Measurements from ENCODE around the gene RAD51B. TPM values are rescaled to one million over a fixed set of nuclear protein-coding genes. Genes with fewer than 3 reads are reported as not detected.

RAD51B gene
- total RNA-seq, 2 donors from 2014 or later, result 9.3 to 12.1 TPM

DNA sequence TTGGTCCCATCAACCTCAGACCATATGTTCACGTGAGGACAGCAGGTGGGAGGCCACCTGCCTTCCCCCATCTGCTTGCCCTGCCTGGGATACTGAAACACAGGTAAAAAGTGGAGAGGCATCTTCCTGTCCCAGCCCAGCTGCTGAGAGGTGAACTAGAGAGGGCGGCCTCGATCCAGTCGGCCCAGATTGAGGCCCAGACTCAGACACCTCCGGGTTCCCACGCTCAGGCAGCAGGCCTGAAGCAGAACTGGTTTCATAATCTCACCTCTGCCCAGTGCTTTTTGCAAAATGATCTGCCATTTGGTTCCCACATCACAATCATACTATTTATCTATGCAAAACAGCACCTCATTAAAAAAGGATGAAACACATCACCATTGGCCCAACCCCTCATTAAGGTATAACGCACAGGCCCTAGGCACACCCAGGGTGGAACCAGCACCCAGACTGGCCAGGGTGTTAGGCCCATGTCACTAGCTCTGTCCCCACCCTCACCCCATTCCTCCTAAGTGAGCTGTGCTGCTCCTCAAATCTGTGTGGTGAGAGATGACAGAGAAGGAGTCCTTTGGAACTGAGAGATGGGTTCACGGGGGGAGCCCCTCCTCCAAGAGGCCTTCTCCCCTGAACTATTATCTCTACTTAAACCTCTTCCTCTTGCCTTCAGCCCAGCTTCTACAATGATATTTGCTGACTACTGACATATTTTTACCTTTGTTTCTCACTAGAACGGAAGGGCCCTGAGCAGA lies 892.2 kb downstream of the RAD51B start:
- DNase-seq (ENCODE audit: low spot score) (no peak), ATAC-seq (ENCODE audit: insufficient number of reproducible peaks, low FRiP score, low read depth) (no peak)
- Histone ChIP-seq H3K9me3 (no peaks in the 10 kb centered on the region), H3K36me3 (no peaks in the 10 kb centered on the region), H3K4me3 (no peak overlapping the region), H3K4me1 (ENCODE audit: control insufficient read depth in 1 of 2, low read depth in 2 of 2) (no peaks in the 10 kb centered on the region), H3K27me3 (replicated peaks; ENCODE audit: insufficient read depth) (no peaks in the 10 kb centered on the region), H3K27ac (no peak overlapping the region)
- TF ChIP-seq, protein P1, sequence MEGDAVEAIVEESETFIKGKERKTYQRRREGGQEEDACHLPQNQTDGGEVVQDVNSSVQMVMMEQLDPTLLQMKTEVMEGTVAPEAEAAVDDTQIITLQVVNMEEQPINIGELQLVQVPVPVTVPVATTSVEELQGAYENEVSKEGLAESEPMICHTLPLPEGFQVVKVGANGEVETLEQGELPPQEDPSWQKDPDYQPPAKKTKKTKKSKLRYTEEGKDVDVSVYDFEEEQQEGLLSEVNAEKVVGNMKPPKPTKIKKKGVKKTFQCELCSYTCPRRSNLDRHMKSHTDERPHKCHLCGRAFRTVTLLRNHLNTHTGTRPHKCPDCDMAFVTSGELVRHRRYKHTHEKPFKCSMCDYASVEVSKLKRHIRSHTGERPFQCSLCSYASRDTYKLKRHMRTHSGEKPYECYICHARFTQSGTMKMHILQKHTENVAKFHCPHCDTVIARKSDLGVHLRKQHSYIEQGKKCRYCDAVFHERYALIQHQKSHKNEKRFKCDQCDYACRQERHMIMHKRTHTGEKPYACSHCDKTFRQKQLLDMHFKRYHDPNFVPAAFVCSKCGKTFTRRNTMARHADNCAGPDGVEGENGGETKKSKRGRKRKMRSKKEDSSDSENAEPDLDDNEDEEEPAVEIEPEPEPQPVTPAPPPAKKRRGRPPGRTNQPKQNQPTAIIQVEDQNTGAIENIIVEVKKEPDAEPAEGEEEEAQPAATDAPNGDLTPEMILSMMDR (IDR thresholded peaks at IDR 0.05), result no peak

DNA sequence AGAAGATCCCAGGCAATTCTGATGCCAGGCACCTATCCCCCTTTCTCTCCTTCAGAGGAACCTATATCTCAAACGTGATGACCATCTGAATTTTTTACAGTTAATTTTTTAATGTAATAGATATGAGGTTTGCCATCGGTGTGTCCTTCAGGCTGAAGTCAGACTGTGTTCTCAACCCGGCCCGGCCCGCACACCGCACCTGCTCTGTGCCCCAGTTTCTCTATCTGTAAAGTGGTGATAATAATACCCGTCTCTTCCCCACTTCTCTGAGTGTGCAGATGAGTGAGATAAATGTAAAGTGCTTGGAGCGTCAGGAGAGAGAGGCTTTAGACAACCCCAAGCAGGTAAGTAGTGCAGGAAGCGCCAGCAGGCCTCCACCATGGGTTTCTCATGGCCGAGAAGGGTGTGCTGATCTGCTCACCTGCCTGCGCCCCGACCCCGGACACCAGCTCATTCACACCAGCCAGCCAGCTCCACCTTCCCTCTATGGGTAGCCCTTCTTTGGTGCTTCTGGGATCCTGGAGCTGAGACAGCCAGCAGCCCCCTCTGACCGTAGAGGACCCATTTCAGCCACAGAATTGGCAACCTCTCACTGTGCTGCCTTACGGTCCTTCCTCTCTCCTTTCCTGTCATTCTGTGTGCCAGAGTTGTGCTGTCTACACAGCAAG lies 893.3 kb downstream of the RAD51B start:
- no peak overlapping the region for H3K27ac ChIP-seq
- no peaks in the 10 kb centered on the region for H3K9me3 ChIP-seq
- DNase-seq (ENCODE audit: low spot score) (no peak), ATAC-seq (ENCODE audit: insufficient number of reproducible peaks, low FRiP score, low read depth) (no peak)
- H3K36me3 ChIP-seq, result no peaks in the 10 kb centered on the region
- no peaks in the 10 kb centered on the region for H3K4me1 ChIP-seq (ENCODE audit: control insufficient read depth in 1 of 2, low read depth in 2 of 2)
- TF ChIP-seq, protein P1 (IDR thresholded peaks at IDR 0.05), result no peak
- no peak overlapping the region for H3K4me3 ChIP-seq
- H3K27me3 ChIP-seq (replicated peaks; ENCODE audit: insufficient read depth), result no peaks in the 10 kb centered on the region

DNA sequence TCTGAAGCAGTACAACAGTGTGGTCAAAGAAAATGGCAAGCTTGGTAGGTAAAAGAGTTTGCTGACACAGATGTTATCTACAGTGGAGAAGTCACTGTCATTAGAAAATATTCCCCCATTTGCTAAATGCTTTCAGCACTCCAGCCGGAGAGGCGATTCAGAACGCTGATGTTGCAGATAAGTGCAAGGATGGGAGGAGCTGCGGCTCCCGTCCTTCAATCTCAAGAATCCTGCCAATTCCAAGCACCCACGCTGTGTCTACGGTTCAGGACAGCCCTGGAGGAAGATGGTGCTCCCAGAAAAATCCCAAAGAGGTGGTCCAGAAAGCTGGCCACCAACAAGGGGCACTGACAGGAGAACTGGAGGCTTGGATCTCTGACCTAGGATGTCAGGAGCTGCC lies 894.2 kb downstream of the RAD51B start:
- no peak overlapping the region for H3K4me3 ChIP-seq
- H3K27me3 ChIP-seq (replicated peaks; ENCODE audit: insufficient read depth), result no peaks in the 10 kb centered on the region
- H3K9me3 ChIP-seq, result no peaks in the 10 kb centered on the region
- TF ChIP-seq, protein P1 (IDR thresholded peaks at IDR 0.05), result no peak
- DNase-seq (ENCODE audit: low spot score), result no peak
- no peak for ATAC-seq (ENCODE audit: insufficient number of reproducible peaks, low FRiP score, low read depth)
- H3K4me1 ChIP-seq (ENCODE audit: control insufficient read depth in 1 of 2, low read depth in 2 of 2), result no peaks in the 10 kb centered on the region
- H3K27ac ChIP-seq, result no peak overlapping the region
- H3K36me3 ChIP-seq, result no peaks in the 10 kb centered on the region

DNA sequence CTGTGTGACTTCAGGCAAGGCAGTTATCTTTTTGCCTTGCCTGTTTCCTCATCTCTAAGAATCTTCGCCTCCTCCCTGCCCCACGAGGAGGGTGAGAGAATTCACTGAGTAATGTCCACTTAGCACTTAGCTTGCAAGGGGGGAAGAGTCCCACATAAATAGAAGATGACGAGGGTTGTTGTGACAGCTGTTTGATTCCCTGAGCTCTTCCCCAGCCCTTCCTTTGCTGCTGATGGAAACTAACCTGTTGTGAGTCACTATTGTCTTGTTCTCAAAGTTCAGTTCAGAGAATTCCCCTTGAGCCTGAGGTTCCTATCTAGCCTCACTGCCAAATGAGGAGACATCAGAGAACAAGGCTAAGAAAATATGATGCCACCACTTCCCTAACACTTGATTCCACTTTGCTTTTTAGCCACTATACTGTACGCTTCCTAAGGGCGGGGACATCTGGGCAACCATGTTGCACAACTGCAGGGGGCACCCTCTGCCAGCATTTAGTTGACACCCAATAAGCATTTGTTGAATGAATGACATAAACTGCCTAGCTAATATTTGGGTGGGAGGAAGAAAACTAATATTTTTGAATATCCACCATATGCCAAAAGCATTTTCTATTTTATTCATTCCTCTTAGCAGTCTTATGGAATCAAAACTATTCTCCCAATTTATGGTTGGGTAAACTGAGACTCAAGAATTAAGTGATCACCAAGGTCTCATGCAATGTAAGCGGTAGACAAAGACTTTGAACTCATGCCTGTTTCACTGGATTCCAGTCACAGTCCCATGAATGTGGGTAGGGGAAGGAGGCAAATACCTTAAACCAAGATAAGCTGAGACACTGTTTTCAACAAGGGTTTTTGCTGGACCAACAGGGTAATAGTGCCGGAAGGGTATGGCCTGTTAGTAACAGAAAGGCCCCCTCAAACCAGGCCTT lies 895.7 kb downstream of the RAD51B start:
- DNase-seq (ENCODE audit: low spot score), result no peak
- Histone ChIP-seq H3K27me3 (replicated peaks; ENCODE audit: insufficient read depth) (no peaks in the 10 kb centered on the region), H3K9me3 (no peaks in the 10 kb centered on the region), H3K36me3 (no peaks in the 10 kb centered on the region), H3K4me1 (ENCODE audit: control insufficient read depth in 1 of 2, low read depth in 2 of 2) (no peaks in the 10 kb centered on the region), H3K27ac (no peak overlapping the region), H3K4me3 (no peak overlapping the region)
- TF ChIP-seq, protein P1 (IDR thresholded peaks at IDR 0.05), result no peak
- ATAC-seq (ENCODE audit: insufficient number of reproducible peaks, low FRiP score, low read depth), result no peak

GRCh38 chr14:68716698-68717097 lies 897.1 kb downstream of the RAD51B start:
- ATAC-seq (ENCODE audit: insufficient number of reproducible peaks, low FRiP score, low read depth), result no peak

More at GRCh38 chr14:68716698-68717097, 897.1 kb downstream of the RAD51B start:
- Histone ChIP-seq H3K27me3 (replicated peaks; ENCODE audit: insufficient read depth) (no peaks in the 10 kb centered on the region), H3K4me1 (ENCODE audit: control insufficient read depth in 1 of 2, low read depth in 2 of 2) (no peaks in the 10 kb centered on the region), H3K27ac (no peak overlapping the region), H3K9me3 (no peaks in the 10 kb centered on the region), H3K4me3 (no peak overlapping the region), H3K36me3 (no peaks in the 10 kb centered on the region)
- no peak for DNase-seq (ENCODE audit: low spot score)
- TF ChIP-seq, protein P1 (IDR thresholded peaks at IDR 0.05), result no peak

Data from thoracic aorta (tissue), 2 donors.